Spleen (tissue), 11 donors: Measurements from ENCODE around the gene ATP5PO. TPM values are rescaled to one million over a fixed set of nuclear protein-coding genes. Genes with fewer than 3 reads are reported as not detected.
"Not testable (repeated sequence)": the region's sequence is repeated elsewhere in the genome, so short reads cannot be mapped to it uniquely, and the experiment has no call there.

Experiments
- DNase-seq: peaks from one replicate; pipeline ENCODE4 v3.0.0-alpha.2; 2020
- H3K27ac ChIP-seq, 8 donors: fragments of 200-600 bp; sonication (generic) in 7 of 8; 1 replicate in 4 of 8; 2 replicates in 4 of 8; pipeline versions ENCODE4 v1.5.0 to v1.8.0; 2016 to 2021; ENCODE audit warnings: inconsistent platforms in 4 of 8, mild to moderate bottlenecking in 4 of 8, moderate library complexity in 1 of 8
- H3K27me3 ChIP-seq, 7 donors: fragments of 200-600 bp; sonication (generic) in 6 of 7; replicated peaks in 1 of 7; 1 replicate in 4 of 7; 2 replicates in 3 of 7; pipeline versions ENCODE4 v1.5.0 to v1.8.0; 2016 to 2021; ENCODE audit warnings: inconsistent platforms in 3 of 7, mild to moderate bottlenecking in 1 of 7
- H3K36me3 ChIP-seq, 6 donors: fragments of 200-600 bp; sonication (generic) in 5 of 6; 1 replicate in 4 of 6; 2 replicates in 2 of 6; pipeline versions ENCODE4 v1.5.0 to v1.8.0; 2016 to 2021; ENCODE audit warnings: inconsistent platforms in 2 of 6
- H3K4me1 ChIP-seq, 6 donors: fragments of 200-600 bp; sonication (generic) in 5 of 6; 1 replicate in 3 of 6; 2 replicates in 3 of 6; pipeline versions ENCODE4 v1.5.0 to v1.8.0; 2016 to 2021; ENCODE audit warnings: inconsistent platforms in 3 of 6
- H3K4me3 ChIP-seq, 8 donors: fragments of 200-600 bp; sonication (generic) in 7 of 8; 1 replicate in 4 of 8; 2 replicates in 4 of 8; pipeline versions ENCODE4 v1.5.0 to v1.8.0; 2016 to 2021; ENCODE audit warnings: inconsistent platforms in 4 of 8, mild to moderate bottlenecking in 4 of 8, moderate library complexity in 2 of 8
- H3K9me3 ChIP-seq, 8 donors: fragments of 200-600 bp; sonication (generic) in 7 of 8; 1 replicate in 4 of 8; 2 replicates in 4 of 8; pipeline versions ENCODE4 v1.5.0 to v1.8.0; 2016 to 2021; ENCODE audit warnings: inconsistent platforms in 4 of 8
- POLR2A ChIP-seq, 3 donors: fragments of 450-650 bp; IDR thresholded peaks; one replicate each; pipeline ENCODE4 v1.5.1; 2017; ENCODE audit warnings: antibody characterized with exemption in 3 of 3, mild to moderate bottlenecking in 1 of 3
- POLR2AphosphoS5 ChIP-seq, 3 donors: sonication (generic); formaldehyde crosslinking; IDR thresholded peaks; one replicate each; pipeline ENCODE4 v1.5.1; 2017; ENCODE audit warnings: antibody characterized with exemption in 3 of 3
- WGBS, 5 donors: extraction: QIAGEN DNeasy Blood & Tissue Kit in 3 of 5; methylation state at CpG; one replicate each; pipeline versions ENCODE4 v1.1.5 to v1.1.7; 2013 to 2018; 5-methylcytosine and 5-hydroxymethylcytosine counted together
- intact Hi-C: fragments of 100-400 bp; cut with DNase I; formaldehyde crosslinking; loops from one replicate; pipeline ENCODE4 v1.15.0; 2023; ENCODE audit warnings: low total_unique reads
- polyA plus RNA-seq, 3 donors: library from polyadenylated mRNA; stranded (reverse); fragments of 200-250 nt; gene quantifications; one replicate each; pipeline ENCODE4 v1.2.1, GENCODE V29; 2013
- total RNA-seq, 7 donors: library from RNA; depleted of rRNA in 3 of 7; stranded (reverse); fragments of >200 nt in 3 of 7; fragmentation: NEBNext Ultra II Directional in 4 of 7; extraction: Animal tissue kit (Norgen Biotek cat#: 25700) in 4 of 7; gene quantifications; one replicate each; pipeline versions ENCODE4 v1.1.0 to v1.2.1, GENCODE V29; 2016 to 2021
- TF ChIP-seq, protein P1 (sequence below), 11 experiments: fragments of 200-600 bp in 7 of 11; fragments of 450-650 bp in 4 of 11; sonication (generic) in 4 of 11; IDR thresholded peaks in 8 of 11; conservative IDR thresholded peaks in 3 of 11; 1 replicate in 7 of 11; 2 replicates in 4 of 11; pipeline versions ENCODE4 v1.4.0 to v1.8.0; 2016 to 2021; ENCODE audit warnings: antibody characterized with exemption in 11 of 11, inconsistent platforms in 4 of 11, mild to moderate bottlenecking in 1 of 11
- donor health status: healthy with polysubstance abuse.
- donor health status: DM: no; HTN: no; CAD: no; lungs with moderate emphysema.
- donor health status: DM: no; HTN: no; CAD: no.
- donor health status: Bipolar disorder and iron deficiency.
- donor health status: healthy.
- donor health status: DM: no; HTN: no; CAD: no.
- donor health status: DM: yes; HTN: yes; CAD: no.

ATP5PO gene
- total and polyA plus RNA-seq, 10 donors = 97.6 to 286 (median 127) TPM

DNA sequence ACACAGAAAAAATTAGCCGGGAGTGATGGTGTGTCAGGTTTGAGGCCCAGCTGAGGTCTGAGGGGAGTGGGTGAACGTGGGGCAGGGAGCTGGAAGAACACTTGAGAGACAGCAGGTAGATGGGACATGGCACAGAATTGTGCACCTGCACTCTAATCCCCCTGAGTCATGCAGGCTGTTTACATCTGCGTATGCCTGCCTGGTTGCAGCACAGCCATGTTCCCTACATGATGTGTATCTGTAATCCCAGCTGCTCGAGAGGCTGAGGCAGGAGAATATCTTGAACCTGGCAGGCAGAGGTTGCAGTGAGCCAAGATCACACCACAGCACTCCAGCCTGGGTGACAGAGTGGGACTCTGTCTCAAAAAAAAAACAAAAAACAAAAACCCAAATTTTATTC is 44.8 kb downstream of the ATP5PO start:
- Histone ChIP-seq H3K27ac (no peak overlapping the region), H3K27me3 (no peaks in the 10 kb centered on the region), H3K4me3 (no peak overlapping the region), H3K9me3 (no peaks in the 10 kb centered on the region), H3K36me3 (no peaks in the 10 kb centered on the region), H3K4me1 (no peaks in the 10 kb centered on the region)
- 76 to 88% (median 78%) methylated on average over 4 of the region's 4 CpGs for WGBS, 5 donors
- TF ChIP-seq POLR2AphosphoS5 (IDR thresholded peaks at IDR 0.05) = no peak
- TF ChIP-seq, protein P1, sequence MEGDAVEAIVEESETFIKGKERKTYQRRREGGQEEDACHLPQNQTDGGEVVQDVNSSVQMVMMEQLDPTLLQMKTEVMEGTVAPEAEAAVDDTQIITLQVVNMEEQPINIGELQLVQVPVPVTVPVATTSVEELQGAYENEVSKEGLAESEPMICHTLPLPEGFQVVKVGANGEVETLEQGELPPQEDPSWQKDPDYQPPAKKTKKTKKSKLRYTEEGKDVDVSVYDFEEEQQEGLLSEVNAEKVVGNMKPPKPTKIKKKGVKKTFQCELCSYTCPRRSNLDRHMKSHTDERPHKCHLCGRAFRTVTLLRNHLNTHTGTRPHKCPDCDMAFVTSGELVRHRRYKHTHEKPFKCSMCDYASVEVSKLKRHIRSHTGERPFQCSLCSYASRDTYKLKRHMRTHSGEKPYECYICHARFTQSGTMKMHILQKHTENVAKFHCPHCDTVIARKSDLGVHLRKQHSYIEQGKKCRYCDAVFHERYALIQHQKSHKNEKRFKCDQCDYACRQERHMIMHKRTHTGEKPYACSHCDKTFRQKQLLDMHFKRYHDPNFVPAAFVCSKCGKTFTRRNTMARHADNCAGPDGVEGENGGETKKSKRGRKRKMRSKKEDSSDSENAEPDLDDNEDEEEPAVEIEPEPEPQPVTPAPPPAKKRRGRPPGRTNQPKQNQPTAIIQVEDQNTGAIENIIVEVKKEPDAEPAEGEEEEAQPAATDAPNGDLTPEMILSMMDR (IDR thresholded peaks at IDR 0.05 in 8 of 11, conservative IDR thresholded peaks at IDR 0.05 in 3 of 11) = no peak
- no peak for TF ChIP-seq POLR2A (IDR thresholded peaks at IDR 0.05)
- DNase-seq = peak; percentile 23
- intact Hi-C loops = no loop called here

DNA sequence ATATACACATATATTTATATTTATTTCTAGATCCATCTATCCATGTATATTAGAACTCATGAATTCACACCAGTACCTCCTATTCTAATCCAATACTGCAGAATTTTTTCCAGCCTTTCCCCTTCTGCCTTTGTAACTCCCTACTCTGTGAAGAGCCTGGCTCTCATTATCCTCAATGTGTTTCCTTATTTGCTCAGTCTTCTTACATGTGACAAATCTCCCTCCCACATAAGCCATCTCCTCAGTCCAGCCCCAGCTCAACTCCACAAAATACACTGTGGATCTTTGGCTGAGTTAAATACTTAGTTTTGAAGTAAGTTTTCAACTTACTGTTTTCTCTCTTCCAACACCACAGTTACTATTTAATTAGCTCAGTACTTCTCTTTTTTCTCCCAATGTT is 45.7 kb downstream of the ATP5PO start:
- no peak for TF ChIP-seq POLR2A (IDR thresholded peaks at IDR 0.05)
- TF ChIP-seq POLR2AphosphoS5 (IDR thresholded peaks at IDR 0.05) = no peak
- TF ChIP-seq, protein P1 (IDR thresholded peaks at IDR 0.05 in 8 of 11, conservative IDR thresholded peaks at IDR 0.05 in 3 of 11) = no peak
- Histone ChIP-seq H3K27ac (no peak overlapping the region), H3K4me3 (no peak overlapping the region), H3K27me3 (no peaks in the 10 kb centered on the region), H3K9me3 (no peaks in the 10 kb centered on the region), H3K36me3 (no peaks in the 10 kb centered on the region), H3K4me1 (no peaks in the 10 kb centered on the region)
- no peak for DNase-seq
- intact Hi-C loops = no loop called here

DNA sequence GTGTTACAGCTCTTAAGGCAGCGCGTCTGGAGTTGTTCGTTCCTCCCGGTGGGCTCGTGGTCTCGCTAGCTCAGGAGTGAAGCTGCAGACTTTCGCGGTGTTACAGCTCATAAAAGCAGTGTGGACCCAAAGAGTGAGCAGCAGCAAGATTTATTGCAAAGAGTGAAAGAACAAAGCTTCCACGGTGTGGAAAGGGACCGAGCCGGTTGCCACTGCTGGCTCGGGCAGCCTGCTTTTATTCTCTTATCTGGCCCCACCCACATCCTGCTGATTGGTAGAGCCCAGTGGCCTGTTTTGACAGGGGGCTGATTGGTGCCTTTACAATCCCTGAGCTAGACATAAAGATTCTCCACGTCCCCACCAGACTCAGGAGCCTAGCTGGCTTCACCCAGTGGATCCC is 47.7 kb downstream of the ATP5PO start:
- H3K27ac ChIP-seq, H3K4me1 ChIP-seq, intact Hi-C loops, H3K4me3 ChIP-seq, H3K36me3 ChIP-seq, H3K27me3 ChIP-seq, H3K9me3 ChIP-seq: not testable (repeated sequence)
- WGBS, 5 donors = 38 to 56% (median 50%) methylated on average over 12 to 13 of the region's 13 CpGs
- peak; percentile 16 for DNase-seq

DNA sequence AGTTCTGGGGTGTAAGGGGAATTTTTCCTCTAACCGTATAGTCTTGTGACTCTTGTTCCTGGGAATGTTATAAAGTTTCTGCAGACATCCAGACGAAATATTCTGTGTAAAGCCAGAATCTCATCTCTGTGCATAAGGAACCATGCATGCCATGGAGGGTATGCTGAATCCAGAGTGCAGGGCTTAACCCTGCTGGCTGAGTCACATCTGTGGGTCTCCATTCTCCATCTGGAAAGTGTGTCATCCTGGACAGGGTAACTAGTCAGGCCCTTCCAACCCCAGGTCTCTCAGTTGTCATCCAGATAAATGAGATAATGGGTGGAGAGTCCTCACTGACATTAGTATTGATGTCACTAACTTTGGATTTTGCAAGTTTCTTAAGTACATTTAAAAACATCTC is 48.8 kb downstream of the ATP5PO start:
- no peaks in the 10 kb centered on the region for H3K4me1 ChIP-seq
- no peak overlapping the region for H3K27ac ChIP-seq
- intact Hi-C loops = no loop called here
- peak; percentile 23 for DNase-seq
- H3K27me3 ChIP-seq = no peaks in the 10 kb centered on the region
- H3K36me3 ChIP-seq = no peaks in the 10 kb centered on the region
- H3K9me3 ChIP-seq = no peaks in the 10 kb centered on the region
- H3K4me3 ChIP-seq = no peak overlapping the region
- 73 to 97% (median 84%) methylated on average over 2 of the region's 2 CpGs for WGBS, 5 donors
- TF ChIP-seq, protein P1 (IDR thresholded peaks at IDR 0.05 in 8 of 11, conservative IDR thresholded peaks at IDR 0.05 in 3 of 11) = no peak
- TF ChIP-seq POLR2A (IDR thresholded peaks at IDR 0.05) (no peak), POLR2AphosphoS5 (IDR thresholded peaks at IDR 0.05) (no peak)

DNA sequence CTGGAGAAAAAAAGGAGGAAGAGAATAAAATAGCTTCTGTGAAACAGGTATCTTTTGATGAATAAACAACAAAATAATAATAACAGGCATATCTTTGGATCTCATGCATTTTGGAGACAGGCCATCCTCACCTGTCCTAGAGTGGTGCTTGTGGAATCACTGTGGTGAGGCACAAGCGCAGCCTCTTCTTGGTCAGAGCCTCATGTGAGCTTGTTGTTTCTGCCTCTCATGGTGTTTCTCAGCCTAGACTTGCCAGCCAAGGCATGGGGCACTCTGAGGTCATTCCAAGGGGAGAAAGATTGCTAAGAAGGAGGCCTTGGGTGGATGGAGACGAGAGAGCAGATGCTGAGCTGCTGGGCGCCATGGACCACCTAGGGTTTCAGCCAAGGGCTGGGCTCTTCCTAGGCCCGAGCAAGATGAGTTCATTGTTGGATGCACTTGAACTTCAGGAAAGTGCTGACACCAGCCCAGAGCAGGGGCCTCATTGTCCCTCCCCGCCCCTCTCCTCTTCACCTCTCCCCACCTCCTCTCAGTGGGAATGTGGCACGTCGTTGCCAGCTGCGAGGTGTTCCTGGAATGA is 49.5 kb downstream of the ATP5PO start:
- intact Hi-C loops = no loop called here

More for the DNA sequence above, 49.5 kb downstream of the ATP5PO start:
- no peaks in the 10 kb centered on the region for H3K9me3 ChIP-seq
- H3K27me3 ChIP-seq = no peaks in the 10 kb centered on the region
- no peak for TF ChIP-seq POLR2A (IDR thresholded peaks at IDR 0.05)
- TF ChIP-seq, protein P1 (IDR thresholded peaks at IDR 0.05 in 8 of 11, conservative IDR thresholded peaks at IDR 0.05 in 3 of 11) = no peak
- TF ChIP-seq POLR2AphosphoS5 (IDR thresholded peaks at IDR 0.05) = no peak
- H3K4me3 ChIP-seq = no peak overlapping the region
- H3K4me1 ChIP-seq = no peaks in the 10 kb centered on the region
- DNase-seq = peak; percentile 33
- no peaks in the 10 kb centered on the region for H3K36me3 ChIP-seq
- 85 to 91% (median 88%) methylated on average over 7 to 8 of the region's 8 CpGs for WGBS, 5 donors
- H3K27ac ChIP-seq = no peak overlapping the region
